A673 (cell line): ENCODE results near the gene NACC2. TPM values are rescaled to one million over a fixed set of nuclear protein-coding genes. Genes with fewer than 3 reads are reported as not detected.
A peak's percentile ranks its signal among the peaks of the same experiment; 100 is the strongest.

Experiments
- BruUV-seq: library from RNA; stranded (reverse); fragments of 400-500 nt; replicated peaks from 2 replicates; lab custom pipeline; 2021; lab: Mats Ljungman, UMichigan
- CTCF ChIA-PET: fragments of 300-600 bp; sonication (Branson Sonifier 250); formaldehyde crosslinking; loops from one replicate; lab custom pipeline; 2022; ENCODE audit warnings: antibody characterized with exemption; lab: Charles Lee
- POLR2A ChIA-PET: fragments of 300-600 bp; sonication (Branson Sonifier 250); formaldehyde crosslinking; loops from one replicate; lab custom pipeline; 2022; ENCODE audit warnings: antibody characterized with exemption; ENCODE audit not compliant: low non-redundant PET; lab: Charles Lee
- DNase-seq: peaks from one replicate; pipeline ENCODE4 v3.0.0-alpha.2; 2015; ENCODE audit warnings: low spot score
- H3K27ac ChIP-seq: fragments of 200-600 bp; sonication (generic); 2 replicates; pipeline ENCODE4 v1.5.1; 2016; ENCODE audit warnings: mixed run types, low read depth, mild to moderate bottlenecking, mixed read lengths, antibody characterized with exemption, low read length; ENCODE audit not compliant: poor library complexity, severe bottlenecking
- H3K27me3 ChIP-seq: fragments of 200-600 bp; sonication (generic); replicated peaks from 2 replicates; pipeline ENCODE4 v1.6.1; 2017; ENCODE audit warnings: mixed run types, low read depth, mild to moderate bottlenecking, mixed read lengths, antibody characterized with exemption, low read length; ENCODE audit not compliant: insufficient read depth, poor library complexity
- H3K36me3 ChIP-seq: fragments of 200-600 bp; sonication (generic); 2 replicates; pipeline ENCODE4 v1.6.1; 2016; ENCODE audit warnings: mixed run types, mild to moderate bottlenecking, mixed read lengths, antibody characterized with exemption, low read length; ENCODE audit not compliant: insufficient read depth, poor library complexity, severe bottlenecking
- H3K4me1 ChIP-seq: fragments of 200-600 bp; sonication (generic); 2 replicates; pipeline ENCODE4 v1.6.1; 2017; ENCODE audit warnings: mixed run types, mild to moderate bottlenecking, mixed read lengths, antibody characterized with exemption, low read length; ENCODE audit not compliant: insufficient read depth, poor library complexity, severe bottlenecking
- H3K4me3 ChIP-seq: fragments of 200-600 bp; sonication (generic); 2 replicates; pipeline ENCODE4 v1.5.1; 2016; ENCODE audit warnings: low read depth, mixed run types, mild to moderate bottlenecking, mixed read lengths, low read length; ENCODE audit not compliant: poor library complexity, severe bottlenecking
- H3K9me3 ChIP-seq: fragments of 200-600 bp; sonication (generic); 2 replicates; pipeline ENCODE4 v1.6.1; 2016; ENCODE audit warnings: mixed run types, low read depth, mild to moderate bottlenecking, mixed read lengths, antibody characterized with exemption, low read length; ENCODE audit not compliant: poor library complexity, severe bottlenecking
- EZH2 ChIP-seq: fragments of 200-600 bp; sonication (generic); IDR thresholded peaks from 2 replicates; pipeline ENCODE4 v1.6.1; 2017; ENCODE audit warnings: borderline replicate concordance, low read depth, mild to moderate bottlenecking, mixed read lengths, antibody characterized with exemption, low read length; ENCODE audit not compliant: poor library complexity, severe bottlenecking
- intact Hi-C: fragments of 100-400 bp; cut with micrococcal nuclease; formaldehyde crosslinking; loops from one replicate; pipeline ENCODE4 v1.10.0; 2022; ENCODE audit not compliant: unreplicated experiment
- total RNA-seq: library from RNA; stranded (reverse); gene quantifications from 2 replicates; pipeline ENCODE4 v1.2.3, GENCODE V29; 2021
- TF ChIP-seq, protein P1 (sequence below): fragments of 300-800, 200-600 bp; sonication (generic); conservative IDR thresholded peaks from 2 replicates; pipeline ENCODE4 v1.5.1; 2017; ENCODE audit warnings: low read depth, mild to moderate bottlenecking, antibody characterized with exemption, low read length, moderate library complexity, mixed read lengths

Gene NACC2
- total RNA-seq, 1 experiment from 2014 or later: 19.5 TPM

DNA sequence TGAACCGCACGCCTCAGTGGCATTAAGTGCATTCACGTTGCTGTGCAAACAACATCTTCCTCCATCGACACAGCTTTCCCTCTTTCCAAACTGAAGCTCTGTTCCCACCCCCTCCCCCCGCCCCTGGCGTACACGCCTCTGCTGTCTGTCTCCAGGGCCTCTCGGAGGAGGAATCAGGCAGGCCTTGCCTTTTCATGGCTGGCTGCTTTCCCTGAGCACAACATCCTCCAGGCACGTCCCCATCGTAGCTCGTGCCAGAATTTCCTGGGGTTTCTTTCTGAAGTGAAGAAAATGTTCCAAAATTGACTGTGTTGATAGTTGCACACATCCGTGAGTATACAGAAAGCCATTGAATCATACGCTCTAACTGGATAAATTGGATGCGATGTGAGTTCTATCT lies 45.9 kb upstream of the NACC2 start:
- POLR2A ChIA-PET: no interaction called here
- H3K27ac ChIP-seq: no peak overlapping the region
- H3K4me3 ChIP-seq: no peak overlapping the region
- intact Hi-C loops: no loop called here
- peaks cover 8% of the 10 kb centered on the region for H3K4me1 ChIP-seq
- no TSS peak for BruUV-seq
- H3K9me3 ChIP-seq: no peaks in the 10 kb centered on the region
- no peak for DNase-seq
- no peaks in the 10 kb centered on the region for H3K27me3 ChIP-seq
- TF ChIP-seq, protein P1, sequence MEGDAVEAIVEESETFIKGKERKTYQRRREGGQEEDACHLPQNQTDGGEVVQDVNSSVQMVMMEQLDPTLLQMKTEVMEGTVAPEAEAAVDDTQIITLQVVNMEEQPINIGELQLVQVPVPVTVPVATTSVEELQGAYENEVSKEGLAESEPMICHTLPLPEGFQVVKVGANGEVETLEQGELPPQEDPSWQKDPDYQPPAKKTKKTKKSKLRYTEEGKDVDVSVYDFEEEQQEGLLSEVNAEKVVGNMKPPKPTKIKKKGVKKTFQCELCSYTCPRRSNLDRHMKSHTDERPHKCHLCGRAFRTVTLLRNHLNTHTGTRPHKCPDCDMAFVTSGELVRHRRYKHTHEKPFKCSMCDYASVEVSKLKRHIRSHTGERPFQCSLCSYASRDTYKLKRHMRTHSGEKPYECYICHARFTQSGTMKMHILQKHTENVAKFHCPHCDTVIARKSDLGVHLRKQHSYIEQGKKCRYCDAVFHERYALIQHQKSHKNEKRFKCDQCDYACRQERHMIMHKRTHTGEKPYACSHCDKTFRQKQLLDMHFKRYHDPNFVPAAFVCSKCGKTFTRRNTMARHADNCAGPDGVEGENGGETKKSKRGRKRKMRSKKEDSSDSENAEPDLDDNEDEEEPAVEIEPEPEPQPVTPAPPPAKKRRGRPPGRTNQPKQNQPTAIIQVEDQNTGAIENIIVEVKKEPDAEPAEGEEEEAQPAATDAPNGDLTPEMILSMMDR: no peak
- TF ChIP-seq EZH2: no peak
- no peaks in the 10 kb centered on the region for H3K36me3 ChIP-seq
- CTCF ChIA-PET: interaction anchor here (0.6 to 0.7 kb wide), 2 partner anchors 8 to 129 kb away, joined by 5 to 16 read pairs; no protein-coding TSS in a partner anchor

DNA sequence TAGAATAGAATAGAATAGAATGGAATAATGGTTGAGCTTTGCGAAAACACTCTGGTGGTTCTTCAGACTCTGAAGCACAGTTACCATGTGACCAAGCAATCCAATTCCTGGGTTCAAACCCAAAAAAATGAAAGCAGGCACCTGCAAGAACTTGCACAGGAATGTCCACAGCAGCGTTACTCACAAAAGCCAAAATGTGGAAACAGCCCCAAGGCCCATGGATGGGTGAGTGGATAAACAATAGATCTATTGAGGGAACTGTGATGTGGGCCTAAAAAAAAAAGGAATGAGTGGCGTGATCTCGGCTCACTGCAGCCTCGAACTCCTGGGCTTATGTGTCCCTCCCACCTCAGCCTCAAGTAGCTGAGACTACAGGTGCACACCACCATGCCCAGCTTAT lies 45.0 kb upstream of the NACC2 start:
- Histone ChIP-seq H3K27ac (no peak overlapping the region), H3K4me1 (peaks cover 8% of the 10 kb centered on the region), H3K9me3 (no peaks in the 10 kb centered on the region), H3K27me3 (no peaks in the 10 kb centered on the region), H3K36me3 (no peaks in the 10 kb centered on the region), H3K4me3 (no peak overlapping the region)
- BruUV-seq: no TSS peak
- TF ChIP-seq, protein P1: no peak
- TF ChIP-seq EZH2: no peak
- intact Hi-C loops: no loop called here
- DNase-seq: no peak
- CTCF ChIA-PET: interaction anchor here (0.6 kb wide), 1 partner anchor 173 kb away, joined by 6 read pairs; no protein-coding TSS in a partner anchor
- POLR2A ChIA-PET: no interaction called here

DNA sequence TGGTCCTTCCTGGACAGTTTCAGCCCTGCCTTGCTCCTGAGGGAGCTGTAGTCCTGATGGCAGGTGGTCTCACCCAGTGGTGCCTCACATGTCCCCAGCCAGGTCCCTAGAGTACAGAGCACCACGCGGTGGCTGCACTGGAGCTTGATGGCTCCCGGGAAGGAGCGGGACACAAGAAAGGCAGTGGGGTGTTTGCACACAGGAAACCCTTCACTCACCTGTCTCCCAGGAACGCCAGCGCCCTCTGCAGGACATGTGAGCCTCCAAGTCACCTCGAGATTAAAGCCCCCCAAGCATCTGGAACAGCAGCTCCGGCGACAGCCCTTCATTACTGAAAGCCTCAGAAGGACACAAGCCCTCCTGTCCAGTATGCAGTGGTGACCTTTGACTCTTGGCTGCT lies 43.5 kb upstream of the NACC2 start:
- Histone ChIP-seq H3K27ac (no peak overlapping the region), H3K4me3 (no peak overlapping the region), H3K27me3 (no peaks in the 10 kb centered on the region), H3K4me1 (peaks cover 9% of the 10 kb centered on the region), H3K9me3 (no peaks in the 10 kb centered on the region), H3K36me3 (no peaks in the 10 kb centered on the region)
- intact Hi-C loops: no loop called here
- peak; percentile 77 for DNase-seq
- TF ChIP-seq EZH2: no peak
- TF ChIP-seq, protein P1: peak; percentile 78
- BruUV-seq: no TSS peak
- ChIA-PET CTCF (interaction anchor here (0.6 to 1.2 kb wide), 5 partner anchors 11 to 276 kb away, joined by 3 to 10 read pairs (median 3); no protein-coding TSS in a partner anchor), POLR2A (no interaction called here)
